Measurements from ENCODE around the gene PCDHA6.
"Not testable (repeated sequence)": the region's sequence is repeated elsewhere in the genome, so short reads cannot be mapped to it uniquely, and the experiment has no call there.

Gene PCDHA6

DNA sequence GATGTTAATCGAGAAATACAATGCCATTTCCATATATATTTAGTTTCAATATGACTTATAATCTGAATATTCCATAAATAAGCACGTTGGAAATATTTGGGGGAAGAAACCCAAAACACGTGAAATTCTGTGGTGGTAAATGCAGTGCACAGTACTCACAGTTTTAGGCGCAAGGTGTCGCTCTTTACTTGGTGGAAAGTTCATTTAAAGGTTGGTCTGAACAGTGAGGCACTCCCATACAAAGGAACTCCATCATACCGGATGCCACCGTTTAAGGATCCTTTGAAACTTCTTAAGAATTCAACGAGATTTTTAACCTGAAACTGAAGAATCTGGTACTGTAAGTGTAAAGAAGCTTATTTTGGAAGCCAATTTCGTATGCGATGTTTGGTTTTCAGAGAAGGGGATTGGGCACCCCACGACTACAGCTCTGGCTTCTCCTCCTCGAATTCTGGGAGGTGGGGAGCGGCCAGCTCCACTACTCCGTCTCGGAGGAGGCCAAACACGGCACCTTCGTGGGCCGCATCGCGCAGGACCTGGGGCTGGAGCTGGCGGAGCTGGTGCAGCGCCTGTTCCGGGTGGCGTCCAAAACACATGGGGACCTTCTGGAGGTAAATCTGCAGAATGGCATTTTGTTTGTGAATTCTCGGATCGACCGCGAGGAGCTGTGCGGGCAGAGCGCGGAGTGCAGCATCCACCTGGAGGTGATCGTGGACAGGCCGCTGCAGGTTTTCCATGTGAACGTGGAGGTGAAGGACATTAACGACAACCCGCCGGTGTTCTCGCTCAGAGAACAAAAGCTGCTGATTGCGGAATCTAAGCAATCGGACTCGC is 41.2 kb downstream of the PCDHA6 start, which contains the start of gene PCDHA11:
TSS of gene PCDHA11 (plus strand) at position 237 of the 834 bp plus-strand sequence. CDS start at position 384, 147 bp downstream.
- DNase-seq, result no peak

DNA sequence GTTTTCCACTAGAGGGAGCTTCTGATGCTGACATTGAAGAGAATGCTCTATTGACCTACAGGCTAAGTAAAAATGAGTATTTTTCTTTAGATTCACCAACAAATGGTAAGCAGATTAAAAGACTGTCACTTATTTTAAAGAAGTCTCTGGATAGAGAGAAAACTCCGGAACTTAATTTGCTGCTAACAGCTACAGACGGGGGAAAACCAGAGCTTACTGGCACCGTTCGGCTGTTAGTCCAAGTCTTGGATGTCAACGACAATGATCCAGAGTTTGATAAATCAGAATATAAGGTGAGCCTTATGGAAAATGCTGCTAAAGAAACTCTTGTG is 41.8 kb downstream of the PCDHA6 start:
- DNase-seq, result no peak

DNA sequence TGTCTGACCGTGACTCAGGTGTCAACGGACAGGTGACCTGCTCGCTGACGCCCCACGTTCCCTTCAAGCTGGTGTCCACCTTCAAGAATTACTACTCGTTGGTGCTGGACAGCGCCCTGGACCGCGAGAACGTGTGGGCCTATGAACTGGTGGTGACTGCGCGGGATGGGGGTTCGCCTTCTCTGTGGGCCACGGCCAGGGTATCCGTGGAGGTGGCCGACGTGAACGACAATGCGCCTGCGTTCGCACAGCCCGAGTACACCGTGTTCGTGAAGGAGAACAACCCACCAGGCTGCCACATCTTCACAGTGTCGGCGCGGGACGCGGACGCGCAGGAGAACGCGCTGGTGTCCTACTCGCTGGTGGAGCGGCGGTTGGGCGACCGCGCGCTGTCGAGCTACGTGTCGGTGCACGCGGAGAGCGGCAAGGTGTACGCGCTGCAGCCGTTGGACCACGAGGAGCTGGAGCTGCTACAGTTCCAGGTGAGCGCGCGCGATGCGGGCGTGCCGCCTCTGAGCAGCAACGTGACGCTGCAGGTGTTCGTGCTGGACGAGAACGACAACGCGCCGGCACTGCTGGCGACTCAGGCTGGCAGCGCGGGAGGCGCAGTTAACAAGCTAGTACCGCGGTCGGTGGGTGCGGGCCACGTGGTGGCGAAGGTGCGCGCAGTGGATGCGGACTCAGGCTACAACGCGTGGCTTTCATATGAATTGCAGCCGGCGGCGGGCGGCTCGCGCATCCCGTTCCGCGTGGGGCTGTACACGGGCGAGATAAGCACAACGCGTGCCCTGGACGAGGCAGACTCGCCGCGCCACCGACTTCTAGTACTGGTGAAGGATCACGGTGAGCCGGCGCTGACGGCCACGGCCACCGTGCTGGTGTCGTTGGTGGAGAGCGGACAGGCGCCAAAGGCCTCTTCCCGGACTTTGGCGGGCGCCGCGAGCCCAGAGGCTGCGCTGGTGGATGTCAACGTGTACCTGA is 42.8 kb downstream of the PCDHA6 start:
- no peak for DNase-seq

DNA sequence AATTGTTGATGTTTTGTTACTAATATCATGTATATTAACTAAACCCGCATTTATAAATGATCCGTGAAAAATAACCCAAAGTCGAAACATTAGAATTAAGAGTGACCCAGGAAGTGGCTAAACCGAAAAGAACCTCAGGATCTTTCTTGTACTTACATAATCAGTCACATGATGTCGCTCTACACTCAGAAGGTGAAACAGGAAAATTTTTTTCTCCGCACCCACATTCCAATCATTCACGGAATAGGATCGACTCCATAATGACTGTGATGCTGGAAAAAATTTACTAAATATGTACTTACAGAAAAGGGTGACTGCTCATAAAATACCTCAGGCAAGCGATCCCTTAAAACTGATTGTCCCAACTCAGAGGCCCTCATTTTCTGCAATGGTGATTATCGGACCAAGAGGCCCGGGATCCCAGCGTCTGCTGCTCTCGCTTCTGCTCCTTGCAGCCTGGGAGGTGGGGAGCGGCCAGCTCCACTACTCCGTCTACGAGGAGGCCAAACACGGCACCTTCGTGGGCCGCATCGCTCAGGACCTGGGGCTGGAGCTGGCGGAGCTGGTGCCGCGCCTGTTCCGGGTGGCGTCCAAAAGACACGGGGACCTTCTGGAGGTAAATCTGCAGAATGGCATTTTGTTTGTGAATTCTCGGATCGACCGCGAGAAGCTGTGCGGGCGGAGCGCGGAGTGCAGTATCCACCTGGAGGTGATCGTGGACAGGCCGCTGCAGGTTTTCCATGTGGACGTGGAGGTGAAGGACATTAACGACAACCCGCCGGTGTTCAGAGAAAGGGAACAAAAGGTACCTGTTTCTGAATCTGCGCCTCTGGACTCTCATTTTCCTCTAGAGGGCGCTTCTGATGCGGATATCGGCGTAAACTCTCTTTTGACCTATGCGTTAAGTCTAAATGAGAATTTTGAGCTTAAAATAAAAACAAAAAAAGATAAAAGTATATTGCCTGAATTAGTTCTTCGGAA is 47.6 kb downstream of the PCDHA6 start, which contains the start of gene PCDHA12:
TSS of gene PCDHA12 (plus strand) at position 224 of the 981 bp plus-strand sequence. CDS start at position 389, 165 bp downstream.
- no peak for DNase-seq

DNA sequence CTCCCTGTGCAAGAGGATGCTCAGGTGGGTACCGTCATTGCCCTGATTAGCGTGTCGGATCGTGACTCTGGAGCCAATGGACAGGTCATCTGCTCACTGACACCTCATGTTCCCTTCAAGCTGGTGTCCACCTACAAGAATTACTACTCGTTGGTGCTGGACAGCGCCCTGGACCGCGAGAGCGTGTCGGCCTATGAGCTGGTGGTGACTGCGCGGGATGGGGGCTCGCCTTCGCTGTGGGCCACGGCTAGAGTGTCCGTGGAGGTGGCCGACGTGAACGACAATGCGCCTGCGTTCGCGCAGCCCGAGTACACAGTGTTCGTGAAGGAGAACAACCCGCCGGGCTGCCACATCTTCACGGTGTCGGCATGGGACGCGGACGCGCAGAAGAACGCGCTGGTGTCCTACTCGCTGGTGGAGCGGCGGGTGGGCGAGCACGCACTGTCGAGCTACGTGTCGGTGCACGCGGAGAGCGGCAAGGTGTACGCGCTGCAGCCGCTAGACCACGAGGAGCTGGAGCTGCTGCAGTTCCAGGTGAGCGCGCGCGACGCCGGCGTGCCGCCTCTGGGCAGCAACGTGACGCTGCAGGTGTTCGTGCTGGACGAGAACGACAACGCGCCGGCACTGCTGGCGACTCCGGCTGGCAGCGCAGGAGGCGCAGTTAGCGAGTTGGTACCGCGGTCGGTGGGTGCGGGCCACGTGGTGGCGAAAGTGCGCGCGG is 48.9 kb downstream of the PCDHA6 start:
- DNase-seq, result not testable (repeated sequence)

DNA sequence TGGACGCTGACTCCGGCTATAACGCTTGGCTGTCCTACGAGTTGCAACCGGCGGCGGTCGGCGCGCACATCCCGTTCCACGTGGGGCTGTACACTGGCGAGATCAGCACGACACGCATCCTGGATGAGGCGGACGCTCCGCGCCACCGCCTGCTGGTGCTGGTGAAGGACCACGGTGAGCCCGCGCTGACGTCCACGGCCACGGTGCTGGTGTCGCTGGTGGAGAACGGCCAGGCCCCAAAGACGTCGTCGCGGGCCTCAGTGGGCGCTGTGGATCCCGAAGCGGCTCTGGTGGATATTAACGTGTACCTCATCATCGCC is 49.5 kb downstream of the PCDHA6 start:
- DNase-seq, result no peak
